A549 (cell line): ENCODE data around the gene MOCS1.

Experiments used
- CHD4 ChIP-seq: fragments of 200-600 bp; sonication (generic); IDR thresholded peaks from 2 replicates; pipeline ENCODE4 v1.6.1; 2016; ENCODE audit warnings: antibody characterized with exemption, mild to moderate bottlenecking, borderline replicate concordance
- CTCF ChIP-seq: fragments of >200 bp; sonication (Bioruptor Twin); formaldehyde crosslinking; IDR thresholded peaks from 3 replicates; pipeline ENCODE4 v1.5.1; 2016
- HDAC2 ChIP-seq: fragments of 200-600 bp; sonication (generic); IDR thresholded peaks from 2 replicates; pipeline ENCODE4 v1.6.1; 2016
- MYC ChIP-seq: IDR thresholded peaks from 2 replicates; pipeline ENCODE4 v1.6.1; 2012; ENCODE audit warnings: mild to moderate bottlenecking, inconsistent platforms, low read length, improper control_type of control experiment, borderline replicate concordance
- NFE2L2 ChIP-seq: fragments of 150-350 bp; conservative IDR thresholded peaks from 2 replicates; pipeline ENCODE4 v1.6.1; 2014; ENCODE audit warnings: low read length
- POLR2A ChIP-seq: IDR thresholded peaks from 2 replicates; pipeline ENCODE4 v1.6.1; 2012; ENCODE audit warnings: mild to moderate bottlenecking, low read length
- POLR2AphosphoS2 ChIP-seq: conservative IDR thresholded peaks from 2 replicates; pipeline ENCODE4 v1.6.1; 2012; ENCODE audit warnings: low read length, improper control_type of control experiment, inconsistent platforms
- SMC3 ChIP-seq: fragments of >200 bp; sonication (Bioruptor Twin); formaldehyde crosslinking; IDR thresholded peaks from 3 replicates; pipeline ENCODE4 v1.6.1; 2018; ENCODE audit warnings: inconsistent platforms
- SREBF2 ChIP-seq: fragments of 450-650 bp; IDR thresholded peaks from 2 replicates; pipeline ENCODE4 v1.6.1; 2014; ENCODE audit warnings: mild to moderate bottlenecking, moderate library complexity
- TF ChIP-seq, protein P1 (sequence below): fragments of 450-650 bp; IDR thresholded peaks from 2 replicates; pipeline ENCODE4 v1.6.1; 2014; ENCODE audit warnings: antibody characterized with exemption

DNA sequence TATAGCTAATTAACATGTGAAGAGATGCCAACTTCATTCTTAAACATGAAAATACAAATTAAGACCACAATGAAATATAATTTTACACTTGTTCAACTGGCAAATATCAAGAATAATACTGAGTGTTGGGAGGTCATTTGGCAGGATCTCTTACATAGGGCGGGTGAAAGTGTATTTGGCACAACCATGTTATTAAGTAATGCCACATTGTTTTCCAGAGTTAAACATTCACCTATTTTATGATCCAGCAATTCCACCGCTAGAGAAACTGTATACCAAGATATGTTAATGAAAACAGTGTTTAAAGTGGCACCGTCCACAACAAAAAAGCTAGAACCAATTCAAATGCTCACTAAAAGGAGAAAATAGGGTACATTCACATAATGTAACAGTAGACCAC, 14.1 kb downstream of the MOCS1 start:
- TF ChIP-seq POLR2A: no peak
- no peak for TF ChIP-seq CTCF
- TF ChIP-seq, protein P1, sequence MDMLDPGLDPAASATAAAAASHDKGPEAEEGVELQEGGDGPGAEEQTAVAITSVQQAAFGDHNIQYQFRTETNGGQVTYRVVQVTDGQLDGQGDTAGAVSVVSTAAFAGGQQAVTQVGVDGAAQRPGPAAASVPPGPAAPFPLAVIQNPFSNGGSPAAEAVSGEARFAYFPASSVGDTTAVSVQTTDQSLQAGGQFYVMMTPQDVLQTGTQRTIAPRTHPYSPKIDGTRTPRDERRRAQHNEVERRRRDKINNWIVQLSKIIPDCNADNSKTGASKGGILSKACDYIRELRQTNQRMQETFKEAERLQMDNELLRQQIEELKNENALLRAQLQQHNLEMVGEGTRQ: no peak
- TF ChIP-seq POLR2AphosphoS2: no peak
- TF ChIP-seq HDAC2: no peak
- no peak for TF ChIP-seq NFE2L2
- TF ChIP-seq MYC: no peak
- no peak for TF ChIP-seq SREBF2
- no peak for TF ChIP-seq CHD4
- TF ChIP-seq SMC3: no peak
